Colonic mucosa (tissue), 4 donors: ENCODE measurements around the gene FAM227B. TPM values are rescaled to one million over a fixed set of nuclear protein-coding genes. Genes with fewer than 3 reads are reported as not detected.

ENCODE experiments used
- DNase-seq: peaks from one replicate; pipeline ENCODE4 v3.0.0-alpha.2; 2020
- H3K27ac ChIP-seq: fragments of 200-600 bp; one replicate; pipeline ENCODE4 v1.8.0; 2021
- H3K27me3 ChIP-seq: fragments of 200-600 bp; one replicate; pipeline ENCODE4 v1.8.0; 2021
- H3K36me3 ChIP-seq: fragments of 200-600 bp; one replicate; pipeline ENCODE4 v1.8.0; 2021
- H3K4me1 ChIP-seq: fragments of 200-600 bp; one replicate; pipeline ENCODE4 v1.8.0; 2021; ENCODE audit warnings: mild to moderate bottlenecking
- H3K4me3 ChIP-seq: fragments of 200-600 bp; one replicate; pipeline ENCODE4 v1.8.0; 2021
- H3K9ac ChIP-seq, 2 donors: one replicate each; pipeline ENCODE4 v1.7.0; 2013; ENCODE audit warnings: control low read depth in 2 of 2, low read depth in 2 of 2, low read length in 2 of 2
- H3K9me3 ChIP-seq: fragments of 200-600 bp; one replicate; pipeline ENCODE4 v1.8.0; 2021
- intact Hi-C: fragments of 100-400 bp; cut with DNase I; formaldehyde crosslinking; loops from one replicate; pipeline ENCODE4 v1.14.1; 2022
- total RNA-seq, 2 donors: library from RNA; stranded (reverse); fragmentation: NEBNext Ultra II Directional in 1 of 2; extraction: Animal tissue kit (Norgen Biotek cat#: 25700) in 1 of 2; gene quantifications; one replicate each; pipeline ENCODE4 v1.2.1, GENCODE V29; 2021
- TF ChIP-seq, protein P1 (sequence below): fragments of 200-600 bp; IDR thresholded peaks from one replicate; pipeline ENCODE4 v1.8.0; 2022; ENCODE audit warnings: antibody characterized with exemption, mild to moderate bottlenecking
- donor health status: healthy.
- donor health status: DM: no; HTN: no; CAD: no.
- donor health status: DM: no; HTN: no; CAD: no.

The FAM227B gene
- total RNA-seq, 2 donors from 2014 or later: 1.0 to 2.3 TPM

DNA sequence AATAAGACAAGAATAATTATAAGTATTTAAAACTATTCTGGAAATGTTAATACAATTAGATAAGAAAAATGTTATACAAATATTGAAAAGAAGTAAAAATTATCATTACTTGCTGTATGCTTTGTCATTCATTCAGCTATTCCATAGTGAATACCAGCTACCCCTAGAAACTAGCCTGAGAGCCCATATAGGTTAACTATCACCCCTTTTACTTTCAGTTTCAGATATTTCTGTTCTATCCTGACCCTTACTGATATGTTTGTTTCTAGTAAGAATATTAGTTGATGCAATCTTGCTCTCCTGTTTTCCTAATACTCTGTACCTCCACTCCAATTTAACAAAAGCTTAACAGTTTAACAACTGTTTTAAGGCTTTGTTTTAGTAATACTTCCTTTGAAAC, 31.6 kb downstream of the FAM227B start:
- no peak for DNase-seq
- Histone ChIP-seq H3K9me3 (no peaks in the 10 kb centered on the region), H3K36me3 (no peaks in the 10 kb centered on the region), H3K27ac (no peak overlapping the region), H3K4me1 (no peaks in the 10 kb centered on the region), H3K27me3 (no peaks in the 10 kb centered on the region), H3K4me3 (no peak overlapping the region), H3K9ac (no peak overlapping the region)
- intact Hi-C loops: no loop called here
- TF ChIP-seq, protein P1, sequence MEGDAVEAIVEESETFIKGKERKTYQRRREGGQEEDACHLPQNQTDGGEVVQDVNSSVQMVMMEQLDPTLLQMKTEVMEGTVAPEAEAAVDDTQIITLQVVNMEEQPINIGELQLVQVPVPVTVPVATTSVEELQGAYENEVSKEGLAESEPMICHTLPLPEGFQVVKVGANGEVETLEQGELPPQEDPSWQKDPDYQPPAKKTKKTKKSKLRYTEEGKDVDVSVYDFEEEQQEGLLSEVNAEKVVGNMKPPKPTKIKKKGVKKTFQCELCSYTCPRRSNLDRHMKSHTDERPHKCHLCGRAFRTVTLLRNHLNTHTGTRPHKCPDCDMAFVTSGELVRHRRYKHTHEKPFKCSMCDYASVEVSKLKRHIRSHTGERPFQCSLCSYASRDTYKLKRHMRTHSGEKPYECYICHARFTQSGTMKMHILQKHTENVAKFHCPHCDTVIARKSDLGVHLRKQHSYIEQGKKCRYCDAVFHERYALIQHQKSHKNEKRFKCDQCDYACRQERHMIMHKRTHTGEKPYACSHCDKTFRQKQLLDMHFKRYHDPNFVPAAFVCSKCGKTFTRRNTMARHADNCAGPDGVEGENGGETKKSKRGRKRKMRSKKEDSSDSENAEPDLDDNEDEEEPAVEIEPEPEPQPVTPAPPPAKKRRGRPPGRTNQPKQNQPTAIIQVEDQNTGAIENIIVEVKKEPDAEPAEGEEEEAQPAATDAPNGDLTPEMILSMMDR: no peak

GRCh38 chr15:49573421-49573820, 47.2 kb downstream of the FAM227B start:
- TF ChIP-seq, protein P1: no peak
- H3K36me3 ChIP-seq: no peaks in the 10 kb centered on the region
- H3K27ac ChIP-seq: no peak overlapping the region
- no peak overlapping the region for H3K9ac ChIP-seq
- DNase-seq: no peak
- H3K9me3 ChIP-seq: no peaks in the 10 kb centered on the region
- no peak overlapping the region for H3K4me3 ChIP-seq
- H3K27me3 ChIP-seq: no peaks in the 10 kb centered on the region
- intact Hi-C loops: no loop called here
- H3K4me1 ChIP-seq: no peaks in the 10 kb centered on the region

GRCh38 chr15:49570672-49571071, 49.9 kb downstream of the FAM227B start:
- no peaks in the 10 kb centered on the region for H3K36me3 ChIP-seq
- intact Hi-C loops: no loop called here
- no peaks in the 10 kb centered on the region for H3K4me1 ChIP-seq
- H3K27ac ChIP-seq: no peak overlapping the region
- no peaks in the 10 kb centered on the region for H3K9me3 ChIP-seq
- no peak for DNase-seq
- no peak overlapping the region for H3K9ac ChIP-seq
- TF ChIP-seq, protein P1: no peak
- H3K27me3 ChIP-seq: no peaks in the 10 kb centered on the region
- H3K4me3 ChIP-seq: no peak overlapping the region

- Histone ChIP-seq H3K27ac (no peak overlapping the region), H3K4me3 (no peak overlapping the region), H3K9ac (no peak overlapping the region), H3K9me3 (no peaks in the 10 kb centered on the region), H3K27me3 (no peaks in the 10 kb centered on the region), H3K4me1 (no peaks in the 10 kb centered on the region), H3K36me3 (no peaks in the 10 kb centered on the region)
- TF ChIP-seq, protein P1: no peak
- intact Hi-C loops: no loop called here
- no peak for DNase-seq
These were observed 50.4 kb downstream of the FAM227B start for GRCh38 chr15:49570174-49570573.

GRCh38 chr15:49560045-49560444, 60.6 kb downstream of the FAM227B start:
- no peaks in the 10 kb centered on the region for H3K27me3 ChIP-seq
- no peak overlapping the region for H3K4me3 ChIP-seq
- no peak for DNase-seq
- TF ChIP-seq, protein P1: no peak
- H3K27ac ChIP-seq: no peak overlapping the region
- H3K36me3 ChIP-seq: no peaks in the 10 kb centered on the region
- H3K9me3 ChIP-seq: no peaks in the 10 kb centered on the region
- H3K9ac ChIP-seq: no peak overlapping the region
- no peaks in the 10 kb centered on the region for H3K4me1 ChIP-seq
- intact Hi-C loops: no loop called here

- intact Hi-C loops: no loop called here
- no peaks in the 10 kb centered on the region for H3K27me3 ChIP-seq
- TF ChIP-seq, protein P1: no peak
- no peaks in the 10 kb centered on the region for H3K36me3 ChIP-seq
- H3K9me3 ChIP-seq: no peaks in the 10 kb centered on the region
- no peaks in the 10 kb centered on the region for H3K4me1 ChIP-seq
- H3K4me3 ChIP-seq: no peak overlapping the region
- H3K9ac ChIP-seq: no peak overlapping the region
- no peak for DNase-seq
- no peak overlapping the region for H3K27ac ChIP-seq
These were observed 61.7 kb downstream of the FAM227B start for GRCh38 chr15:49558929-49559328.
